HepG2 (cell line): Measurements from ENCODE around the gene HNRNPA1L2. TPM values are rescaled to one million over a fixed set of nuclear protein-coding genes. Genes with fewer than 3 reads are reported as not detected.
A peak's percentile ranks its signal among the peaks of the same experiment; 100 is the strongest.

Experiments
- AGO2 ChIP-seq: fragments of 200-400 bp; formaldehyde crosslinking; optimal IDR thresholded peaks from 2 replicates; pipeline ENCODE3; 2017; ENCODE audit warnings: mild to moderate bottlenecking, low read depth, low read length, moderate library complexity
- ATF3 ChIP-seq: sonication (generic); formaldehyde crosslinking; IDR thresholded peaks from 2 replicates; pipeline ENCODE4 v1.4.0; 2020; ENCODE audit warnings: missing genetic modification reagents
- ATF7 ChIP-seq, 2 experiments: fragments of 450-650 bp in 1 of 2; sonication (generic) in 1 of 2; formaldehyde crosslinking in 1 of 2; IDR thresholded peaks; 2 replicates each; pipeline versions ENCODE4 v1.4.0 to v1.6.1; 2016 to 2020; ENCODE audit warnings: antibody characterized with exemption in 1 of 2, mild to moderate bottlenecking in 1 of 2, missing genetic modification reagents in 1 of 2
- DNMT3B ChIP-seq: conservative IDR thresholded peaks from 2 replicates; pipeline ENCODE4 v1.6.1; 2016; ENCODE audit warnings: missing biosample characterization, control low read depth
- DR1 ChIP-seq: sonication (generic); formaldehyde crosslinking; IDR thresholded peaks from 2 replicates; pipeline ENCODE4 v1.8.0; 2021; ENCODE audit warnings: mild to moderate bottlenecking, missing genetic modification reagents, inconsistent platforms
- ETV5 ChIP-seq: IDR thresholded peaks from 2 replicates; pipeline ENCODE4 v1.6.1; 2018; ENCODE audit warnings: missing biosample characterization, missing genetic modification reagents, inconsistent platforms, borderline replicate concordance
- HIVEP1 ChIP-seq: sonication (generic); formaldehyde crosslinking; IDR thresholded peaks from 2 replicates; pipeline ENCODE4 v1.4.0; 2020; ENCODE audit warnings: mild to moderate bottlenecking, missing genetic modification reagents
- HOXA9 ChIP-seq: sonication (generic); formaldehyde crosslinking; IDR thresholded peaks from 2 replicates; pipeline ENCODE4 v1.8.1; 2022; ENCODE audit warnings: missing genetic modification reagents, mild to moderate bottlenecking, moderate library complexity, borderline replicate concordance
- ISL2 ChIP-seq: sonication (generic); formaldehyde crosslinking; IDR thresholded peaks from 2 replicates; pipeline ENCODE4 v1.5.0; 2020; ENCODE audit warnings: missing genetic modification reagents
- MEIS2 ChIP-seq: sonication (generic); formaldehyde crosslinking; IDR thresholded peaks from 2 replicates; pipeline ENCODE4 v1.9.0; 2021; ENCODE audit warnings: mild to moderate bottlenecking, missing genetic modification reagents
- MLLT10 ChIP-seq: sonication (generic); formaldehyde crosslinking; IDR thresholded peaks from 2 replicates; pipeline ENCODE4 v1.4.0; 2020; ENCODE audit warnings: missing genetic modification reagents
- MTF1 ChIP-seq: sonication (generic); formaldehyde crosslinking; IDR thresholded peaks from 2 replicates; pipeline ENCODE4 v1.5.0; 2020; ENCODE audit warnings: missing genetic modification reagents
- PAX8 ChIP-seq: sonication (generic); formaldehyde crosslinking; IDR thresholded peaks from 2 replicates; pipeline ENCODE4 v1.8.0; 2022; ENCODE audit warnings: mild to moderate bottlenecking, missing genetic modification reagents, borderline replicate concordance
- SCMH1 ChIP-seq: sonication (generic); formaldehyde crosslinking; IDR thresholded peaks from 2 replicates; pipeline ENCODE4 v1.9.0; 2021; ENCODE audit warnings: missing genetic modification reagents, mild to moderate bottlenecking, borderline replicate concordance
- SIX4 ChIP-seq: sonication (generic); formaldehyde crosslinking; IDR thresholded peaks from 2 replicates; pipeline ENCODE4 v1.4.0; 2020; ENCODE audit warnings: missing genetic modification reagents
- SMAD3 ChIP-seq: sonication (generic); formaldehyde crosslinking; IDR thresholded peaks from 2 replicates; pipeline ENCODE4 v1.4.0; 2020; ENCODE audit warnings: missing genetic modification reagents
- SP2 ChIP-seq: sonication (generic); formaldehyde crosslinking; IDR thresholded peaks from 2 replicates; pipeline ENCODE4 v1.5.1; 2020; ENCODE audit warnings: mild to moderate bottlenecking, missing genetic modification reagents
- ZBTB8A ChIP-seq: sonication (generic); formaldehyde crosslinking; IDR thresholded peaks from 2 replicates; pipeline ENCODE4 v1.4.0; 2020; ENCODE audit warnings: mild to moderate bottlenecking, low read depth, missing genetic modification reagents, borderline replicate concordance
- ZIK1 ChIP-seq: sonication (generic); formaldehyde crosslinking; IDR thresholded peaks from 2 replicates; pipeline ENCODE4 v1.5.0; 2020; ENCODE audit warnings: mild to moderate bottlenecking, low read depth, missing genetic modification reagents, borderline replicate concordance
- ZNF326 ChIP-seq: sonication (generic); formaldehyde crosslinking; IDR thresholded peaks from 2 replicates; pipeline ENCODE4 v1.4.0; 2020; ENCODE audit warnings: missing genetic modification reagents, borderline replicate concordance
- ZNF382 ChIP-seq: sonication (generic); formaldehyde crosslinking; IDR thresholded peaks from 2 replicates; pipeline ENCODE4 v1.5.0; 2020; ENCODE audit warnings: missing genetic modification reagents, mild to moderate bottlenecking, borderline replicate concordance
- ZNF557 ChIP-seq: sonication (generic); formaldehyde crosslinking; IDR thresholded peaks from 2 replicates; pipeline ENCODE4 v1.4.0; 2020; ENCODE audit warnings: missing genetic modification reagents
- ZNF589 ChIP-seq: sonication (generic); formaldehyde crosslinking; conservative IDR thresholded peaks from 2 replicates; pipeline ENCODE4 v1.8.0; 2022; ENCODE audit warnings: mild to moderate bottlenecking, moderate library complexity, missing genetic modification reagents
- ZNF660 ChIP-seq: sonication (generic); formaldehyde crosslinking; IDR thresholded peaks from 2 replicates; pipeline ENCODE4 v1.5.1; 2020; ENCODE audit warnings: mild to moderate bottlenecking, low read depth, missing genetic modification reagents, borderline replicate concordance
- ZNF75D ChIP-seq: sonication (generic); formaldehyde crosslinking; IDR thresholded peaks from 2 replicates; pipeline ENCODE4 v1.8.1; 2023; ENCODE audit warnings: missing genetic modification reagents, mild to moderate bottlenecking, borderline replicate concordance
- ZNF878 ChIP-seq: sonication (generic); formaldehyde crosslinking; IDR thresholded peaks from 2 replicates; pipeline ENCODE4 v1.8.1; 2023; ENCODE audit warnings: mild to moderate bottlenecking, missing genetic modification reagents, moderate library complexity
- ZNF891 ChIP-seq: sonication (generic); formaldehyde crosslinking; IDR thresholded peaks from 2 replicates; pipeline ENCODE4 v1.5.0; 2020; ENCODE audit warnings: mild to moderate bottlenecking, missing genetic modification reagents
- polyA plus RNA-seq, 8 experiments: library from polyadenylated mRNA; depleted of rRNA in 3 of 8; stranded (reverse) in 7 of 8; unstranded in 1 of 8; fragments of >200 nt; fragmentation: Illumina TruSeq in 4 of 8; extraction: Trizol in 4 of 8; gene quantifications; 2 replicates each; pipeline versions ENCODE4 v1.2.1 to v1.2.3, GENCODE V29; 2011 to 2016; ENCODE audit warnings: low read depth in 4 of 8, missing spikeins in 1 of 8, mixed read lengths in 1 of 8; ENCODE audit not compliant: insufficient read depth in 1 of 8
- total RNA-seq, 5 experiments: library from RNA; depleted of rRNA; stranded (reverse); fragments of >200 nt; fragmentation: Illumina TruSeq; extraction: Trizol; gene quantifications; 2 replicates each; pipeline ENCODE4 v1.2.3, GENCODE V29; 2016; ENCODE audit warnings: low read depth in 1 of 5
- TF ChIP-seq, protein P1 (sequence below): sonication (generic); formaldehyde crosslinking; conservative IDR thresholded peaks from 2 replicates; pipeline ENCODE4 v1.4.0; 2020; ENCODE audit warnings: missing genetic modification reagents

HNRNPA1L2 gene
- total and polyA plus RNA-seq, 2 of the 13 experiments (the other 11 are each of a cell fraction or from before 2014, with no cell fraction given): 3.6 to 7.1 TPM

GRCh38 chr13:52652196-52652979 is 10.2 kb downstream of the HNRNPA1L2 start, which contains the start of gene SUGT1 (continued):
- TF ChIP-seq MLLT10 (CRISPR knock-in tag): no peak
- no peak for TF ChIP-seq ZNF326 (CRISPR knock-in tag)
- no peak for TF ChIP-seq ATF7 (IDR thresholded peaks at IDR 0.05)
- TF ChIP-seq ATF7 (CRISPR knock-in tag; IDR thresholded peaks at IDR 0.05): 0 out of 2 replicates have a peak, but pooled peaks have one; percentile 7
- TF ChIP-seq HOXA9 (CRISPR knock-in tag): no peak
- TF ChIP-seq ZNF589 (CRISPR knock-in tag): 0 out of 2 replicates have a peak, but pooled peaks have one; percentile 34
- TF ChIP-seq HIVEP1 (CRISPR knock-in tag): 0 out of 2 replicates have a peak, but pooled peaks have one; percentile 18
- no peak for TF ChIP-seq ZNF557 (CRISPR knock-in tag)
- TF ChIP-seq ZNF382 (CRISPR knock-in tag): no peak
- TF ChIP-seq ATF3 (CRISPR knock-in tag): peak; percentile 40; the same call in 1 of the 2 replicates
- TF ChIP-seq PAX8 (CRISPR knock-in tag): 0 out of 2 replicates have a peak, but pooled peaks have one; percentile 8
- 0 out of 2 replicates have a peak, but pooled peaks have one; percentile 16 for TF ChIP-seq MTF1 (CRISPR knock-in tag)
- no peak for TF ChIP-seq ZBTB8A (CRISPR knock-in tag)
- 0 out of 2 replicates have a peak, but pooled peaks have one; percentile 21 for TF ChIP-seq DNMT3B (CRISPR knock-in tag)
- TF ChIP-seq ZNF878 (CRISPR knock-in tag): peak; percentile 66; the same call in 1 of the 2 replicates
- TF ChIP-seq ISL2 (CRISPR knock-in tag): peak; percentile 14
- TF ChIP-seq SMAD3 (CRISPR knock-in tag): peak; percentile 69
- peak; percentile 46; the same call in 1 of the 2 replicates for TF ChIP-seq ETV5
- no peak; the same call in 1 of the 2 replicates for TF ChIP-seq SIX4 (CRISPR knock-in tag)
- TF ChIP-seq SCMH1: no peak
- TF ChIP-seq ZIK1 (CRISPR knock-in tag): 0 out of 2 replicates have a peak, but pooled peaks have one; percentile 25
- TF ChIP-seq MEIS2: 0 out of 2 replicates have a peak, but pooled peaks have one; percentile 17
- TF ChIP-seq SP2 (CRISPR knock-in tag): no peak
- TF ChIP-seq ZNF660 (CRISPR knock-in tag): no peak
- TF ChIP-seq DR1 (CRISPR knock-in tag): peak; percentile 75
- TF ChIP-seq AGO2: peak; percentile 75
- no peak for TF ChIP-seq ZNF75D (CRISPR knock-in tag)
- TF ChIP-seq, protein P1, sequence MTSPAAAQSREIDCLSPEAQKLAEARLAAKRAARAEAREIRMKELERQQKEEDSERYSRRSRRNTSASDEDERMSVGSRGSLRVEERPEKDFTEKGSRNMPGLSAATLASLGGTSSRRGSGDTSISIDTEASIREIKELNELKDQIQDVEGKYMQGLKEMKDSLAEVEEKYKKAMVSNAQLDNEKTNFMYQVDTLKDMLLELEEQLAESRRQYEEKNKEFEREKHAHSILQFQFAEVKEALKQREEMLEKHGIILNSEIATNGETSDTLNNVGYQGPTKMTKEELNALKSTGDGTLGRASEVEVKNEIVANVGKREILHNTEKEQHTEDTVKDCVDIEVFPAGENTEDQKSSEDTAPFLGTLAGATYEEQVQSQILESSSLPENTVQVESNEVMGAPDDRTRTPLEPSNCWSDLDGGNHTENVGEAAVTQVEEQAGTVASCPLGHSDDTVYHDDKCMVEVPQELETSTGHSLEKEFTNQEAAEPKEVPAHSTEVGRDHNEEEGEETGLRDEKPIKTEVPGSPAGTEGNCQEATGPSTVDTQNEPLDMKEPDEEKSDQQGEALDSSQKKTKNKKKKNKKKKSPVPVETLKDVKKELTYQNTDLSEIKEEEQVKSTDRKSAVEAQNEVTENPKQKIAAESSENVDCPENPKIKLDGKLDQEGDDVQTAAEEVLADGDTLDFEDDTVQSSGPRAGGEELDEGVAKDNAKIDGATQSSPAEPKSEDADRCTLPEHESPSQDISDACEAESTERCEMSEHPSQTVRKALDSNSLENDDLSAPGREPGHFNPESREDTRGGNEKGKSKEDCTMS (CRISPR knock-in tag): no peak
- 0 out of 2 replicates have a peak, but pooled peaks have one; percentile 17 for TF ChIP-seq ZNF891
